HL-60 (cell line): Measurements from ENCODE around the gene DLG4.

Experiments
- DNase-seq, 2 experiments: peaks; one replicate each; pipeline ENCODE4 v3.0.0-alpha.2; 2010 to 2020; ENCODE audit warnings: low read depth in 1 of 2, low spot score in 1 of 2
- H3K27ac ChIP-seq: fragments of 250-450 bp; sonication (Bioruptor Pico); replicated peaks from 2 replicates; pipeline ENCODE4 v1.5.1; 2020; ENCODE audit warnings: mild to moderate bottlenecking, moderate library complexity
- H3K27me3 ChIP-seq: fragments of 250-450 bp; sonication (Bioruptor Pico); 2 replicates; pipeline ENCODE4 v1.5.1; 2021; ENCODE audit warnings: mild to moderate bottlenecking, moderate library complexity; ENCODE audit not compliant: insufficient read depth, poor library complexity, severe bottlenecking
- H3K4me3 ChIP-seq: replicated peaks from 2 replicates; pipeline ENCODE4 v1.5.1; 2011; ENCODE audit warnings: mild to moderate bottlenecking, control low read depth, low read length; ENCODE audit not compliant: insufficient read depth
- GABPA ChIP-seq: IDR thresholded peaks from 2 replicates; pipeline ENCODE4 v1.6.1; 2012; ENCODE audit warnings: low read depth
- POLR2AphosphoS5 ChIP-seq: IDR thresholded peaks from 2 replicates; pipeline ENCODE4 v1.6.1; 2012; ENCODE audit warnings: low read depth
- SPI1 ChIP-seq: IDR thresholded peaks from 2 replicates; pipeline ENCODE4 v1.6.1; 2012; ENCODE audit warnings: low read depth, mild to moderate bottlenecking, borderline replicate concordance
- TF ChIP-seq, protein P1 (sequence below): IDR thresholded peaks from 2 replicates; pipeline ENCODE4 v1.6.1; 2012; ENCODE audit warnings: low read depth; ENCODE audit not compliant: insufficient replicate concordance
- TF ChIP-seq, protein P2 (sequence below): IDR thresholded peaks from one replicate; pipeline ENCODE4 v1.5.1; 2011; ENCODE audit warnings: low read length, control low read depth, inconsistent platforms; ENCODE audit not compliant: insufficient read depth

The DLG4 gene

DNA sequence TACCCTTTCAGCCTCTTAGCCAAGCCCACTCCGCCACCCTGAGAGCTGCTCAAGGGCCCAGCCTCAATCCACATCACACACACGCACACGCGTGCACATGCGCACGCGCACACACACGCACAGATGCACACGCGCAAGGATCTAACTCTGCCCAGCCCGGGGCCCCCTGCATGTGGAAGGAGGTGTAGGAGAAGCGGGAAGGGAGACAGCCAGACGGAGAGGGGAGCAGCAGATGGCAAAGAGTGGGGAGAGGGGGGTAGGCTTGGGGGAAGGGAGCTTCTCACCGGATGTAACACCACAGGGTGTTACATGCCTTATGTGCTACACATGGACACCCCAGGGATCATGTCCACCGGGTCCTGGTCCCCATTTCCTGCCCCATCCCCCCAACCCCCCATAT lies 15.3 kb downstream of the DLG4 start:
- no peak for DNase-seq
- Histone ChIP-seq H3K27me3 (no peaks in the 10 kb centered on the region), H3K4me3 (no peak overlapping the region), H3K27ac (no peak overlapping the region)
- TF ChIP-seq, protein P1, sequence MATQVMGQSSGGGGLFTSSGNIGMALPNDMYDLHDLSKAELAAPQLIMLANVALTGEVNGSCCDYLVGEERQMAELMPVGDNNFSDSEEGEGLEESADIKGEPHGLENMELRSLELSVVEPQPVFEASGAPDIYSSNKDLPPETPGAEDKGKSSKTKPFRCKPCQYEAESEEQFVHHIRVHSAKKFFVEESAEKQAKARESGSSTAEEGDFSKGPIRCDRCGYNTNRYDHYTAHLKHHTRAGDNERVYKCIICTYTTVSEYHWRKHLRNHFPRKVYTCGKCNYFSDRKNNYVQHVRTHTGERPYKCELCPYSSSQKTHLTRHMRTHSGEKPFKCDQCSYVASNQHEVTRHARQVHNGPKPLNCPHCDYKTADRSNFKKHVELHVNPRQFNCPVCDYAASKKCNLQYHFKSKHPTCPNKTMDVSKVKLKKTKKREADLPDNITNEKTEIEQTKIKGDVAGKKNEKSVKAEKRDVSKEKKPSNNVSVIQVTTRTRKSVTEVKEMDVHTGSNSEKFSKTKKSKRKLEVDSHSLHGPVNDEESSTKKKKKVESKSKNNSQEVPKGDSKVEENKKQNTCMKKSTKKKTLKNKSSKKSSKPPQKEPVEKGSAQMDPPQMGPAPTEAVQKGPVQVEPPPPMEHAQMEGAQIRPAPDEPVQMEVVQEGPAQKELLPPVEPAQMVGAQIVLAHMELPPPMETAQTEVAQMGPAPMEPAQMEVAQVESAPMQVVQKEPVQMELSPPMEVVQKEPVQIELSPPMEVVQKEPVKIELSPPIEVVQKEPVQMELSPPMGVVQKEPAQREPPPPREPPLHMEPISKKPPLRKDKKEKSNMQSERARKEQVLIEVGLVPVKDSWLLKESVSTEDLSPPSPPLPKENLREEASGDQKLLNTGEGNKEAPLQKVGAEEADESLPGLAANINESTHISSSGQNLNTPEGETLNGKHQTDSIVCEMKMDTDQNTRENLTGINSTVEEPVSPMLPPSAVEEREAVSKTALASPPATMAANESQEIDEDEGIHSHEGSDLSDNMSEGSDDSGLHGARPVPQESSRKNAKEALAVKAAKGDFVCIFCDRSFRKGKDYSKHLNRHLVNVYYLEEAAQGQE = no peak
- TF ChIP-seq SPI1 (no peak), GABPA (no peak)

DNA sequence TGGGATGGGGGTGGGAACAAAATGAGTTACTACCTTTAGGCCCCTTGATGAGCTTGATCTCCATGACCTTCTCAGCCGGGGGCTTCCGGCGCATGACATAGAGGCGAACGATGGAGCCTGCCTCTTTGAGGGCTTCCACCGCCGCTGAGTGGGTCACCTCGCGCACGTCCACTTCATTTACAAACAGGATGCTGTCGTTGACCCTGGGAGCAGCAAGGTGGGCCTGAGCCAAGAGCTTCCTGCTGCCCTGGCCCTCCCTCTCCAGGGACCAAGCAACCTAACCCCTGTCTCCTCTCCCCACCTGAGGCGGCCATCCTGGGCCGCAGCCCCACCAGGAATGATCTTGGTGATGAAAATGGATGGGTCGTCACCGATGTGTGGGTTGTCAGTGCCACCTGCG lies 16.2 kb downstream of the DLG4 start:
- TF ChIP-seq SPI1 (no peak), POLR2AphosphoS5 (no peak), GABPA (no peak)
- TF ChIP-seq, protein P1 = no peak
- TF ChIP-seq, protein P2, sequence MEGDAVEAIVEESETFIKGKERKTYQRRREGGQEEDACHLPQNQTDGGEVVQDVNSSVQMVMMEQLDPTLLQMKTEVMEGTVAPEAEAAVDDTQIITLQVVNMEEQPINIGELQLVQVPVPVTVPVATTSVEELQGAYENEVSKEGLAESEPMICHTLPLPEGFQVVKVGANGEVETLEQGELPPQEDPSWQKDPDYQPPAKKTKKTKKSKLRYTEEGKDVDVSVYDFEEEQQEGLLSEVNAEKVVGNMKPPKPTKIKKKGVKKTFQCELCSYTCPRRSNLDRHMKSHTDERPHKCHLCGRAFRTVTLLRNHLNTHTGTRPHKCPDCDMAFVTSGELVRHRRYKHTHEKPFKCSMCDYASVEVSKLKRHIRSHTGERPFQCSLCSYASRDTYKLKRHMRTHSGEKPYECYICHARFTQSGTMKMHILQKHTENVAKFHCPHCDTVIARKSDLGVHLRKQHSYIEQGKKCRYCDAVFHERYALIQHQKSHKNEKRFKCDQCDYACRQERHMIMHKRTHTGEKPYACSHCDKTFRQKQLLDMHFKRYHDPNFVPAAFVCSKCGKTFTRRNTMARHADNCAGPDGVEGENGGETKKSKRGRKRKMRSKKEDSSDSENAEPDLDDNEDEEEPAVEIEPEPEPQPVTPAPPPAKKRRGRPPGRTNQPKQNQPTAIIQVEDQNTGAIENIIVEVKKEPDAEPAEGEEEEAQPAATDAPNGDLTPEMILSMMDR = no peak
- DNase-seq = no peak
- Histone ChIP-seq H3K27me3 (no peaks in the 10 kb centered on the region), H3K4me3 (no peak overlapping the region), H3K27ac (no peak overlapping the region)

DNA sequence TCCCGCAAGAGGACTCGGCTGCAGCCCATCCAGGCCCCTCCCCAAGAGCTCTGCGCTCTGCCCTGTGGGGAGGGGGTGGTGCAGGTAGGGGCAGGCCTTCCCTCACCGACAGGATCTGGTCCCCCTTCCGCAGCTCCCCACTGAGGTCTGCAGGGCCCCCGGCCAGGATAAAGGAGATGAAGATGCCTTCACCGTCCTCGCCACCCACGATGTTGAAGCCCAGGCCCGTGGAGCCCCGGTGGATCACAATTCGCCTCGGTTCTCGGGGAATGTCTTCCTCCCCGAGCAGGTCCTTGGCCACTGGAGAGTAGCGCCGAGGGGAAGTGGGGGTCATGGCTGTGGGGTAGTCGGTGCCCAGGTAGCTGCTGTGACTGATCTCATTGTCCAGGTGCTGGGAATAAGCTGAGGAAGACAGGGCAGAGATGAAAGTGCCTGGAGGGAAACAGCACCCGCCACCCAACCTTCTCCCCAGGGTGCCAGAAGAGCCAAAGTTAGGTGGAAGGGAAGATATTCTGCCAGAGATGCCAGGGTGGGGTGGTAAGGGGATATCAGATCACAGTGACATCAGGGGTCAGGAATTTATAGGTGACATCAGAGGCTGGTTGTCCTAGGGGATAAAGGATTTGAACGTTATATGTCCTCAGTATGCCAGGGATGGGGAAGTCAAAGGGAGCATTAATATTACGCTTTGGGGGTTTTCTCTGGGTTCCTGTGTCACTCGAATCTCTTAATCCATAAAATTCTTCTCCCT lies 22.8 kb downstream of the DLG4 start:
- Histone ChIP-seq H3K27me3 (no peaks in the 10 kb centered on the region), H3K27ac (no peak overlapping the region), H3K4me3 (no peak overlapping the region)
- TF ChIP-seq POLR2AphosphoS5 = no peak
- no peak for DNase-seq

DNA sequence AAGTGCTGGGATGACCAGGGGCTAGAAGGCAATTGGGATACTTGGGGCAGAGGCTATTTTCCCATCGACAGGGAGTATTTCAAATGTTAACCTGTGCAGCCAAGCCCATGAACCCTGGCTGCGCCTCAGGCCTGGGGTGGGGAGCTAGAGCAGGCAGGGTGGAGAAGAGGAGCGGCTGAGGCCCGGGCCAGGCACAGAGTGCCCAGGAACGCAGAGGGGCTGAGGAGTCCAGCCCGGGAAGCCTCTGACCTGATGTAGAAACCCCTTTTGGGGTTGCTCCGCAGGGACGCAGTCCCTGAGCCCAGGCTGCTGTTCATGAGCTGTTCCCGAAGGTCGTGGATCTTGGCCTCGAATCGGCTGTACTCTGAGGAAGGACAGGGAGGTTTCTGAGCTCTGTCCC lies 23.7 kb downstream of the DLG4 start:
- Histone ChIP-seq H3K27me3 (no peaks in the 10 kb centered on the region), H3K27ac (no peak overlapping the region), H3K4me3 (no peak overlapping the region)
- TF ChIP-seq, protein P2 = no peak
- TF ChIP-seq, protein P1 = no peak
- no peak for TF ChIP-seq POLR2AphosphoS5
- TF ChIP-seq SPI1 = no peak
- TF ChIP-seq GABPA = no peak
- no peak for DNase-seq
